ENCODE measurements around the gene JPH2.

DNA sequence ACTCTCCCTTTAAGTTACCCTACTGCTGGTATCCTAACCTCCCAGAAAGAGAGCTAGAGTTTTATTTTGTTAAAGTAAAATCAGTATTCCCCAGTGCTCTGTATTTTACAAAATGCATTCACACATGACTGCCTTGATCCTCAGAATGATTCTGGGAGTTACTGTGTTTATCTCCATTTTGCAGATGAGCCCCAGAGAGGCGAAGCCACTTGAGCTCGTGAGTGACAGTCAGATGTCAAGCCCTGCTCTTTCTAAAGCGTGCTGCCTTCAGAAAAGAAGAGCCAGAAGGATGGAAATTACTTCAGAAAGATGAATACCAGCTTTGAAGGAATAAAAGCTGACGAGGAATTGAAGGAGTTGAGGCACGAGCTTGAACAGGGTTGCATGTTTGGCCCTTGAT, 37.6 kb upstream of the JPH2 start:
- no peak for TF ChIP-seq POLR2A (IDR thresholded peaks at IDR 0.05)
- TF ChIP-seq, protein P1, sequence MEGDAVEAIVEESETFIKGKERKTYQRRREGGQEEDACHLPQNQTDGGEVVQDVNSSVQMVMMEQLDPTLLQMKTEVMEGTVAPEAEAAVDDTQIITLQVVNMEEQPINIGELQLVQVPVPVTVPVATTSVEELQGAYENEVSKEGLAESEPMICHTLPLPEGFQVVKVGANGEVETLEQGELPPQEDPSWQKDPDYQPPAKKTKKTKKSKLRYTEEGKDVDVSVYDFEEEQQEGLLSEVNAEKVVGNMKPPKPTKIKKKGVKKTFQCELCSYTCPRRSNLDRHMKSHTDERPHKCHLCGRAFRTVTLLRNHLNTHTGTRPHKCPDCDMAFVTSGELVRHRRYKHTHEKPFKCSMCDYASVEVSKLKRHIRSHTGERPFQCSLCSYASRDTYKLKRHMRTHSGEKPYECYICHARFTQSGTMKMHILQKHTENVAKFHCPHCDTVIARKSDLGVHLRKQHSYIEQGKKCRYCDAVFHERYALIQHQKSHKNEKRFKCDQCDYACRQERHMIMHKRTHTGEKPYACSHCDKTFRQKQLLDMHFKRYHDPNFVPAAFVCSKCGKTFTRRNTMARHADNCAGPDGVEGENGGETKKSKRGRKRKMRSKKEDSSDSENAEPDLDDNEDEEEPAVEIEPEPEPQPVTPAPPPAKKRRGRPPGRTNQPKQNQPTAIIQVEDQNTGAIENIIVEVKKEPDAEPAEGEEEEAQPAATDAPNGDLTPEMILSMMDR (IDR thresholded peaks at IDR 0.05), result no peak
- no peak for TF ChIP-seq POLR2AphosphoS5 (IDR thresholded peaks at IDR 0.05)
- TF ChIP-seq EP300 (IDR thresholded peaks at IDR 0.05), result no peak
